GM10248 (cell line): Measurements from ENCODE around the gene EPB41.

Experiments
- CTCF ChIA-PET: fragments of 300-600 bp; sonication (Branson Sonifier 250); formaldehyde crosslinking; extraction: SDS; loops from one replicate; lab custom pipeline; 2021; ENCODE audit warnings: antibody characterized with exemption; lab: Yijun Ruan, JAX
- POLR2A ChIA-PET: fragments of 350-650 bp; sonication (Branson Sonifier 250); formaldehyde crosslinking; extraction: SDS; loops from one replicate; lab custom pipeline; 2020; ENCODE audit warnings: antibody characterized with exemption; lab: Yijun Ruan, JAX
- DNase-seq: peaks from one replicate; pipeline ENCODE4 v3.0.0; 2012; ENCODE audit errors: extremely low spot score
- TF ChIP-seq, protein P1 (sequence below): IDR thresholded peaks from 2 replicates; pipeline ENCODE4 v1.5.1; 2012; ENCODE audit warnings: mild to moderate bottlenecking, low read depth; ENCODE audit errors: extremely low read depth, missing control alignments, control extremely low read depth

Gene EPB41

DNA sequence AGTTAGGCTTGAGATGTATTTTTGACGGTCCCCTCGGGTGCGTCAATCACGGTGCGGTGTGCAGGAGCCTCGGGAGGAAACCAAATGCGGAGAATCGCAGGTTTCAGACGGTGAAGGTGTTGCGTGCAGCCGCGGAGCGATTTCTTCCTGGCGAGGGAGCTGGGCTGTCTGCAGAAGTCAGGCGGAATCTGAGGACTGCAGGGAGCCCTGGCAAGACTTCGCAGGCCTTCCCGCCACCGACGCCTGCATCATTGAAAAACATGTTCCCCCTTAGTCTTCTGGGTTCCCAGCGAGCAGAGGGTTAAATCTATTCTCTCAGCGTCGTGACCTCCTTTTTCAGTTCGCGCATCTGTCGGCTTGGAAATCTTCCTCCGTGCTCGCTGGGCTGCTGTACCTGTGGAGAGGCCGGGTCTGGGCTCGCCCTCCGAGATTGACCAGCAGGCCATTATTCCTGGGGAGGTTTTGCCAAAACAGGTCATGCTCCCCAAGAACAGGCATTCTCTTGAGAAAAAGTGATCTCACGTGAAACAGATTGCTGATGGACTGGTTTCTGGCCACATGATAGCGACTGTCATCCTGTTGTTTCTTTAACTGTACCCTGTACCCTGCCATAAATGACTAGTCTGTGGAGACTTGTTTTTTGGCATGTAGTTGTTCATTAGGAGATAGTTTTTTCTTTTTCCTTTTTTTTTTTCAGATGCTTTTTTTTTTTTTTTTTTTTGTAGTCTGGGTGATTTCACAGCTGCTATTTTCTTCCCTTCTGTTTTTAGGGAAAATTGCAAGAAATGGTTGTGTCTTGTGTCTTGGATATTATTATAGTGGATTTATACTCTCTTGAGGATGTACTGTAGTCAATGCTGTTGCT, 894 bp downstream of the EPB41 start:
- TF ChIP-seq, protein P1, sequence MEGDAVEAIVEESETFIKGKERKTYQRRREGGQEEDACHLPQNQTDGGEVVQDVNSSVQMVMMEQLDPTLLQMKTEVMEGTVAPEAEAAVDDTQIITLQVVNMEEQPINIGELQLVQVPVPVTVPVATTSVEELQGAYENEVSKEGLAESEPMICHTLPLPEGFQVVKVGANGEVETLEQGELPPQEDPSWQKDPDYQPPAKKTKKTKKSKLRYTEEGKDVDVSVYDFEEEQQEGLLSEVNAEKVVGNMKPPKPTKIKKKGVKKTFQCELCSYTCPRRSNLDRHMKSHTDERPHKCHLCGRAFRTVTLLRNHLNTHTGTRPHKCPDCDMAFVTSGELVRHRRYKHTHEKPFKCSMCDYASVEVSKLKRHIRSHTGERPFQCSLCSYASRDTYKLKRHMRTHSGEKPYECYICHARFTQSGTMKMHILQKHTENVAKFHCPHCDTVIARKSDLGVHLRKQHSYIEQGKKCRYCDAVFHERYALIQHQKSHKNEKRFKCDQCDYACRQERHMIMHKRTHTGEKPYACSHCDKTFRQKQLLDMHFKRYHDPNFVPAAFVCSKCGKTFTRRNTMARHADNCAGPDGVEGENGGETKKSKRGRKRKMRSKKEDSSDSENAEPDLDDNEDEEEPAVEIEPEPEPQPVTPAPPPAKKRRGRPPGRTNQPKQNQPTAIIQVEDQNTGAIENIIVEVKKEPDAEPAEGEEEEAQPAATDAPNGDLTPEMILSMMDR: no peak
- no peak for DNase-seq
- CTCF ChIA-PET: interaction anchor here (1.5 to 3.6 kb wide), 4 partner anchors 10 to 33 kb away, joined by 7 to 16 read pairs (median 11); no protein-coding TSS in a partner anchor
- POLR2A ChIA-PET: no interaction called here

GRCh38 chr1:28917757-28918118, 3.4 kb downstream of the EPB41 start:
- DNase-seq: no peak
- CTCF ChIA-PET: interaction anchor here (1.3 kb wide), 1 partner anchor 56 kb away, joined by 3 read pairs; no protein-coding TSS in a partner anchor
- TF ChIP-seq, protein P1: no peak
- POLR2A ChIA-PET: no interaction called here

DNA sequence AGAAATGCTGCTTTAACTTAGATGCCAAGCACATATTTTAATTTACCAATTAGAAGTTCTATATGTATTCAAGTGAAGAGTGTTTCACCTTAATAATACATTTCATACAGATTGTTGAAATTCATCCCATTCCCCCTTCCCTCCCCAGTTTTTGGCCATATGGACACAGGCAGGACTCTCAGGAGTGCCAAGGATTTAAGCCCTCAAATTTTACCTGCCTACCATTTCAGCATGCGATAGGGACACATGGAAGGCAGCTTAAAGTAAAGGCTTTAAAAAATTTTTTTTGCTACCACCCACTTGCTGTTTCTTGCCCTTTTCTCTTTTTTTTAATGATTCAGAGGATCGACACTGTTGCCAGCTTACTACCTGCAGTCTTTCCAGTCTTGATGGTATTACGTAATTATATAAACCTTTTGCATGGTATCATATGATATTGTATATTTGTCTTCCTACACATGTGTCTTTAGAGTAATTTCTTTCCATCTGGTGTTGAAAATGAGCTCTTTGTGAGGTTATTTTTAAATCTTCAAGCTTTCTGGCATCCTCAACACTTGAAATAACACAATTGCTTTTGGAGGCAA, 7.0 kb downstream of the EPB41 start:
- POLR2A ChIA-PET: no interaction called here
- no peak for DNase-seq
- CTCF ChIA-PET: interaction anchor here (0.8 to 1.4 kb wide), 3 partner anchors 39 to 260 kb away, joined by 3 to 5 read pairs (median 5); partner anchors contain the start of gene SRSF4

DNA sequence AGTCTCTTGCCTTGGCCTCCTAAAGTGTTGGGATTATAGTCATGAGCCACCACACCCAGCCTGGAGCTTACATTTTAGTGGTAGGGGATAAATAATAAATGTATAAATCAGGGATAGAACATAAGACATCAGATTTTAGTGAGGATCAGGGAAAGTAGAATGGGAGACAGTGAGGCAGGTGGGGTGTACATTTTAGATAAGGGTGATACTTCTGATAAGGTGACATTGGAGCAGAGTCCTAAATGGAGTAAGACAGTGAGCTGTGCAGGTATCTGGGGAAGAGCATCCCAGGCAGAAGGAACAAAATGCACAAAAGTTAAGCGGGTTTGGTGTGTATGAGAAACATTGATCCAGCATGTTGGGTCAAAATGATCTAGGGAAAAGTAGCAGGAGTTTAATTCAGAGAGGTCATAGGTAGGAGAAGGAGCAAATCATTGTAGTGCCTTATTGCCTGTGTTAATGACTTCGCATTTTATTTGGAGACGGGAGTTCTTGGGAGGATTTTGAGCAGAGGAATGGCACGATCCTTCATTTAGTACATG, 11.1 kb downstream of the EPB41 start:
- ChIA-PET POLR2A (no interaction called here), CTCF (interaction anchor here (2.2 kb wide), 1 partner anchor 10 kb away, joined by 16 read pairs; the partner anchor contains the start of gene EPB41)
- no peak for DNase-seq
- TF ChIP-seq, protein P1: no peak

More for the DNA sequence above, 7.0 kb downstream of the EPB41 start:
- TF ChIP-seq, protein P1: no peak

DNA sequence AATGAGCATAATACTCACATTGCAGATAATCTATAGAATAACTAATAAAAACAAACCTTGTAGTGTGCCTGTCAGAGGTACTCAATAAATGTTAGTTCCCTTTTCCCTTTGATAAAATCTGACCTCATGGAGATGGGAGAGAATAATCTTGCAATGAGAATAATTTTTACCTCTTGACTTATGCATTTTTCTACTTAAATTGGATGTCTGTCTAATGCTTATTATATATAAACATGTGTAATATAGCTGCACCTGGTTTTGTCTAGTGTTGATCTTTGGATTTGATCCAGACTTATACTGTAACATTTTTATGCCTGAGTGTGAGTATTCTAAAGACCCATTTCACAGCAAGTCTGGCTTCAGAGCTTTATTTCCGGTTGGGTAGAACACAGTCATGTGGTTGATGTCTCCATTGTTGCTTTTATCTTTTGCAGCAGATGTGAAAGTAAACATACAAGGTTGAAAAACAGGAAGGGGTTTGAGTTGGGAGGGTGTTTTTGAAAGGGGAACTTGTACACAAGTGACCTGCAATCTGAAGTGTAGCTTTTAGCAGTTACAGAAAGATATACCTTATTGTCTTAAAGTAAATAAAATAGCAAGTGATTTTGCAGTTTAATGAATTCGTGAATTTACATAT, 12.4 kb downstream of the EPB41 start:
- ChIA-PET CTCF (interaction anchor here (0.9 kb wide), 1 partner anchor 45 kb away, joined by 3 read pairs; no protein-coding TSS in a partner anchor), POLR2A (no interaction called here)
- TF ChIP-seq, protein P1: no peak
- DNase-seq: peak; percentile 72

DNA sequence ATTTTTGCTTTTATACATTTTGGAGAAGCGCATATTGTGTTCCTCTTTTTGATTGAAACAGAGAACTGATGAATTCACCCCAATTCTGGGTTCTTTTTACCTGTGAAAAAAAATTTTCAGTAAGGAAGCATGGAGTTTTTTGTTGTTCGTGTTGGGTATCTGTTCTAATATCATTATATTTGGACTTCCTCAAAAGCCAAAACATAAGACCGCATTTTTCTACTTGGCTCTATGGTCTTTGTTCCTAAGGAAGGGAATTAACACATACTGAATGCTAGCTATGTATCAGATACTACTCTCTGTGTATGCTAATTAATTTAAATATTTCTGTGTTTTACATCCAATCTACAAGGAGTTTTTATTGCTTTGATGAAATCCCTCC, 12.9 kb downstream of the EPB41 start:
- ChIA-PET POLR2A (no interaction called here), CTCF (interaction anchor here (0.9 to 1.5 kb wide), 3 partner anchors 45 to 106 kb away, joined by 3 to 7 read pairs (median 5); no protein-coding TSS in a partner anchor)
- DNase-seq: no peak
- TF ChIP-seq, protein P1: no peak
